ENCODE measurements around the gene PLXNB2. TPM values are rescaled to one million over a fixed set of nuclear protein-coding genes. Genes with fewer than 3 reads are reported as not detected.
A peak's percentile ranks its signal among the peaks of the same experiment; 100 is the strongest.

The PLXNB2 gene
- total and polyA plus RNA-seq, 2 donors (not counting 1 experiment from before 2014, with no cell fraction given), result 62.7 to 209 TPM

GRCh38 chr22:50252082-50253045 lies 55.1 kb downstream of the PLXNB2 start:
- Histone ChIP-seq H2AFZ (ENCODE audit: low read length) (no peak overlapping the region), H3K79me2 (ENCODE audit: control insufficient read depth, insufficient read depth, low read length) (peaks cover 11% of the 10 kb centered on the region), H3K27ac (ENCODE audit: insufficient read depth, low read length) (no peak overlapping the region), H4K20me1 (ENCODE audit: control insufficient read depth, extremely low read depth, insufficient read depth, low read length) (no peaks in the 10 kb centered on the region), H3K4me2 (ENCODE audit: extremely low read depth, insufficient read depth, low read length) (no peak overlapping the region), H3K9me3 (ENCODE audit: control insufficient read depth, insufficient read depth, low read depth, low read length) (no peaks in the 10 kb centered on the region), H3K4me1 (ENCODE audit: control insufficient read depth, extremely low read depth, insufficient read depth, low read length) (peaks cover 7% of the 10 kb centered on the region), H3K36me3 (ENCODE audit: control insufficient read depth, insufficient read depth, low read length) (peaks cover 32% of the 10 kb centered on the region), H3K4me3 (replicated peaks in 1 of 4; ENCODE audit: control extremely low read depth in 1 of 4, insufficient read depth in 1 of 4, low read depth in 3 of 4, low read length in 4 of 4) (no peak overlapping the region), H3K27me3 (ENCODE audit: control insufficient read depth, insufficient read depth, low read length) (no peaks in the 10 kb centered on the region), H3K9ac (ENCODE audit: insufficient read depth, low read length) (no peak overlapping the region)
- TF ChIP-seq, protein P1, sequence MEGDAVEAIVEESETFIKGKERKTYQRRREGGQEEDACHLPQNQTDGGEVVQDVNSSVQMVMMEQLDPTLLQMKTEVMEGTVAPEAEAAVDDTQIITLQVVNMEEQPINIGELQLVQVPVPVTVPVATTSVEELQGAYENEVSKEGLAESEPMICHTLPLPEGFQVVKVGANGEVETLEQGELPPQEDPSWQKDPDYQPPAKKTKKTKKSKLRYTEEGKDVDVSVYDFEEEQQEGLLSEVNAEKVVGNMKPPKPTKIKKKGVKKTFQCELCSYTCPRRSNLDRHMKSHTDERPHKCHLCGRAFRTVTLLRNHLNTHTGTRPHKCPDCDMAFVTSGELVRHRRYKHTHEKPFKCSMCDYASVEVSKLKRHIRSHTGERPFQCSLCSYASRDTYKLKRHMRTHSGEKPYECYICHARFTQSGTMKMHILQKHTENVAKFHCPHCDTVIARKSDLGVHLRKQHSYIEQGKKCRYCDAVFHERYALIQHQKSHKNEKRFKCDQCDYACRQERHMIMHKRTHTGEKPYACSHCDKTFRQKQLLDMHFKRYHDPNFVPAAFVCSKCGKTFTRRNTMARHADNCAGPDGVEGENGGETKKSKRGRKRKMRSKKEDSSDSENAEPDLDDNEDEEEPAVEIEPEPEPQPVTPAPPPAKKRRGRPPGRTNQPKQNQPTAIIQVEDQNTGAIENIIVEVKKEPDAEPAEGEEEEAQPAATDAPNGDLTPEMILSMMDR (conservative IDR thresholded peaks at IDR 0.05 in 1 of 2, IDR thresholded peaks at IDR 0.05 in 1 of 2; ENCODE audit: low read depth in 1 of 2, low read length in 2 of 2), result peak; percentile 59 to 70
- no peak for TF ChIP-seq EZH2 (IDR thresholded peaks at IDR 0.05; ENCODE audit: low read length, missing control alignments)
- DNase-seq (ENCODE audit: low read depth in 2 of 2), result peak; percentile 47 to 64

DNA sequence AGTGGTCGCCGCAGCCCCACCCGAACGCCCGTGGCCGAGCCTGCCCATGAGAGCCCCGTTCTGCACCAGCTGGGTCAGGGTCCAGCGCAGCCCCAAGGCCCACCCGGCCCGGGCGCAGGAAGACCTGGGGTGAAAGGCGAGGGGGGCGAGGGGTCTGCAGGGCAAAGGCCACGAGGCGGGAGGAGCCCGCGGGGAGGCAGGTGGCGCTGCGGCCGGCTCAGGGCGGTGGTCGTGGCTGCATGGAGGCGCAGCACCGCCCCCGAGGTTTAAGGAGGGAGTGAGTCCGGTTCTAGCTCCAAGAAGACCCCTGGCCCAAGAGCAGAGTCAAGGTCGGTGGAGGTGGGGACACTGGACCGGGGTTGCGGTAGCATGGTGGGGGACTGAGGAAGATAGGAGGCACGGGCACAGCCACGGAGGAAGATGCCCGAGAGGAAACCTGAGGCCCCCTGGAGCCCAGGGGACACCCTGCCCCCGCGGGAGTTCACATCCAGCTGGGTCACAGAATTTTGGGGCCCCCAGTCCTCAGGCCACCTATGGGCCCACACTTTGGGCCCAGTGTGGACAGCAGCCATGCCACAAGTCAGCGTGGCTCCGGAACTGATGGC lies 55.9 kb downstream of the PLXNB2 start:
- Histone ChIP-seq H3K4me2 (ENCODE audit: extremely low read depth, insufficient read depth, low read length) (peak overlapping the region; percentile 35), H3K27ac (ENCODE audit: insufficient read depth, low read length) (no peak overlapping the region), H3K9me3 (ENCODE audit: control insufficient read depth, insufficient read depth, low read depth, low read length) (no peaks in the 10 kb centered on the region), H3K9ac (ENCODE audit: insufficient read depth, low read length) (no peak overlapping the region), H3K27me3 (ENCODE audit: control insufficient read depth, insufficient read depth, low read length) (no peaks in the 10 kb centered on the region), H4K20me1 (ENCODE audit: control insufficient read depth, extremely low read depth, insufficient read depth, low read length) (no peaks in the 10 kb centered on the region), H3K36me3 (ENCODE audit: control insufficient read depth, insufficient read depth, low read length) (peaks cover 32% of the 10 kb centered on the region), H2AFZ (ENCODE audit: low read length) (no peak overlapping the region), H3K4me3 (replicated peaks in 1 of 4; ENCODE audit: control extremely low read depth in 1 of 4, insufficient read depth in 1 of 4, low read depth in 3 of 4, low read length in 4 of 4) (peak overlapping the region in 1 of 4 experiments; percentile 81), H3K79me2 (ENCODE audit: control insufficient read depth, insufficient read depth, low read length) (peaks cover 11% of the 10 kb centered on the region), H3K4me1 (ENCODE audit: control insufficient read depth, extremely low read depth, insufficient read depth, low read length) (peaks cover 7% of the 10 kb centered on the region)
- no peak for DNase-seq (ENCODE audit: low read depth in 2 of 2)
- TF ChIP-seq, protein P1 (conservative IDR thresholded peaks at IDR 0.05 in 1 of 2, IDR thresholded peaks at IDR 0.05 in 1 of 2; ENCODE audit: low read depth in 1 of 2, low read length in 2 of 2), result no peak
- TF ChIP-seq EZH2 (IDR thresholded peaks at IDR 0.05; ENCODE audit: low read length, missing control alignments), result no peak
